ENCODE results near the gene BNC2. TPM values are rescaled to one million over a fixed set of nuclear protein-coding genes. Genes with fewer than 3 reads are reported as not detected.

BNC2 gene
- total RNA-seq, 2 experiments from 2014 or later, result not detected

GRCh38 chr9:16485575-16486321 lies 384.7 kb downstream of the BNC2 start:
- H3K4me1 ChIP-seq (ENCODE audit: insufficient read depth, low read length), result no peaks in the 10 kb centered on the region
- no peaks in the 10 kb centered on the region for H3K4me1 Mint-ChIP-seq (ENCODE audit: low read depth)
- no peak for DNase-seq
- CTCF ChIA-PET, result no interaction called here
- no peaks in the 10 kb centered on the region for H3K36me3 Mint-ChIP-seq (ENCODE audit: low read depth)
- ATAC-seq (ENCODE audit: poor library complexity), result no peak
- no peak overlapping the region for H3K27ac Mint-ChIP-seq
- H3K4me3 ChIP-seq (ENCODE audit: low read length), result no peak overlapping the region
- no peaks in the 10 kb centered on the region for H3K36me3 ChIP-seq (ENCODE audit: insufficient read depth, low read length)
- H3K27me3 ChIP-seq (ENCODE audit: control insufficient read depth in 1 of 2, insufficient read depth in 2 of 2, low read length in 2 of 2), result no peaks in the 10 kb centered on the region
- no peak overlapping the region for H3K4me3 Mint-ChIP-seq
- no peaks in the 10 kb centered on the region for H3K27me3 Mint-ChIP-seq
- H3K9me3 ChIP-seq (ENCODE audit: control insufficient read depth in 1 of 2, insufficient read depth in 1 of 2, low read length in 2 of 2), result peaks cover 0 to 1% of the 10 kb centered on the region in 2 experiments
- intact Hi-C loops (cut with DNase I, micrococcal nuclease), result no loop called here
- H3K27ac ChIP-seq (ENCODE audit: low read depth in 1 of 2, low read length in 2 of 2), result no peak overlapping the region
- TF ChIP-seq CTCF (IDR thresholded peaks at IDR 0.05), result no peak
- POLR2A ChIA-PET, result no interaction called here
- peaks cover 3% of the 10 kb centered on the region for H3K9me3 Mint-ChIP-seq

- Mint-ChIP-seq H3K27ac (no peak overlapping the region), H3K9me3 (no peaks in the 10 kb centered on the region), H3K27me3 (no peaks in the 10 kb centered on the region), H3K36me3 (ENCODE audit: low read depth) (no peaks in the 10 kb centered on the region), H3K4me3 (no peak overlapping the region), H3K4me1 (ENCODE audit: low read depth) (no peaks in the 10 kb centered on the region)
- H3K27ac ChIP-seq (ENCODE audit: low read depth in 1 of 2, low read length in 2 of 2), result no peak overlapping the region
- no peaks in the 10 kb centered on the region for H3K36me3 ChIP-seq (ENCODE audit: insufficient read depth, low read length)
- peaks cover 0 to 7% of the 10 kb centered on the region in 2 experiments for H3K9me3 ChIP-seq (ENCODE audit: control insufficient read depth in 1 of 2, insufficient read depth in 1 of 2, low read length in 2 of 2)
- intact Hi-C loops (cut with DNase I, micrococcal nuclease), result no loop called here
- no peak for ATAC-seq (ENCODE audit: poor library complexity)
- TF ChIP-seq CTCF (IDR thresholded peaks at IDR 0.05), result no peak
- DNase-seq, result no peak
- ChIA-PET CTCF (no interaction called here), POLR2A (no interaction called here)
- H3K4me3 ChIP-seq (ENCODE audit: low read length), result no peak overlapping the region
- H3K4me1 ChIP-seq (ENCODE audit: insufficient read depth, low read length), result no peaks in the 10 kb centered on the region
- H3K27me3 ChIP-seq (ENCODE audit: control insufficient read depth in 1 of 2, insufficient read depth in 2 of 2, low read length in 2 of 2), result no peaks in the 10 kb centered on the region
Measured at GRCh38 chr9:16485160-16485559, 385.3 kb downstream of the BNC2 start.

GRCh38 chr9:16484744-16485143 lies 385.7 kb downstream of the BNC2 start:
- Mint-ChIP-seq H3K4me3 (no peak overlapping the region), H3K36me3 (ENCODE audit: low read depth) (no peaks in the 10 kb centered on the region), H3K27ac (no peak overlapping the region), H3K27me3 (no peaks in the 10 kb centered on the region), H3K4me1 (ENCODE audit: low read depth) (no peaks in the 10 kb centered on the region), H3K9me3 (no peaks in the 10 kb centered on the region)
- H3K4me3 ChIP-seq (ENCODE audit: low read length), result no peak overlapping the region
- peaks cover 0 to 8% of the 10 kb centered on the region in 2 experiments for H3K9me3 ChIP-seq (ENCODE audit: control insufficient read depth in 1 of 2, insufficient read depth in 1 of 2, low read length in 2 of 2)
- CTCF ChIA-PET, result interaction anchor here (1.1 kb wide), 1 partner anchor 10 kb away, joined by 4 read pairs; no protein-coding TSS in a partner anchor
- ATAC-seq (ENCODE audit: poor library complexity) (no peak), DNase-seq (no peak)
- no peaks in the 10 kb centered on the region for H3K36me3 ChIP-seq (ENCODE audit: insufficient read depth, low read length)
- intact Hi-C loops (cut with DNase I, micrococcal nuclease), result no loop called here
- no peaks in the 10 kb centered on the region for H3K27me3 ChIP-seq (ENCODE audit: control insufficient read depth in 1 of 2, insufficient read depth in 2 of 2, low read length in 2 of 2)
- no peak overlapping the region for H3K27ac ChIP-seq (ENCODE audit: low read depth in 1 of 2, low read length in 2 of 2)
- POLR2A ChIA-PET, result no interaction called here
- H3K4me1 ChIP-seq (ENCODE audit: insufficient read depth, low read length), result no peaks in the 10 kb centered on the region
- TF ChIP-seq CTCF (IDR thresholded peaks at IDR 0.05), result no peak
